ENCODE measurements around the gene UBAP2.

DNA sequence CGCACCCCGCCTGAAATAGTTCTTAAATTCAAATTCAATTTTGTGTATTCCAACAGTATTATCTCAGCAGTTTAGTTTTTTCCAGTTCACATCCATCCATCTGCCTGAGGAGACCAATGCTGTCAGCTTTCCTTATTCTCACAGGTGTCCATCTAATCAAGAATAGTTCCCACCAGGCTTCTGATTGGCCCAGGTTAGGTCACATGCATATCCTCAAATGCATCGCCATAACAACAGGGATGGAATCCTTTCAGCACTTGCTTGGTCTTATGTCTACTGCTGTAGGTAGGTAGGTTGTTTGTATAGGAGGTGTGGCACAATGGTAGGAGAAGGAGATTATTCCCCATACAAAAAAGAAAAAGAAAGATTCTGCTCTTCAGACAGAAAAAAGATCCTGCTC lies 140.6 kb downstream of the UBAP2 start:
- TF ChIP-seq POLR2A (IDR thresholded peaks at IDR 0.05) (no peak), POLR2AphosphoS5 (IDR thresholded peaks at IDR 0.05) (no peak)

All from suprapubic skin (tissue), 4 donors.